Epidermal melanocyte (primary cell): ENCODE data around the gene TTLL12.
"Not testable (repeated sequence)": the region's sequence is repeated elsewhere in the genome, so short reads cannot be mapped to it uniquely, and the experiment has no call there.

ENCODE experiments used
- DNase-seq: peaks from one replicate; pipeline ENCODE4 v3.0.0; 2011; ENCODE audit warnings: low spot score; ENCODE audit not compliant: insufficient read length

TTLL12 gene

GRCh38 chr22:43156413-43156812 is 30.5 kb downstream of the TTLL12 start:
- no peak for DNase-seq

DNA sequence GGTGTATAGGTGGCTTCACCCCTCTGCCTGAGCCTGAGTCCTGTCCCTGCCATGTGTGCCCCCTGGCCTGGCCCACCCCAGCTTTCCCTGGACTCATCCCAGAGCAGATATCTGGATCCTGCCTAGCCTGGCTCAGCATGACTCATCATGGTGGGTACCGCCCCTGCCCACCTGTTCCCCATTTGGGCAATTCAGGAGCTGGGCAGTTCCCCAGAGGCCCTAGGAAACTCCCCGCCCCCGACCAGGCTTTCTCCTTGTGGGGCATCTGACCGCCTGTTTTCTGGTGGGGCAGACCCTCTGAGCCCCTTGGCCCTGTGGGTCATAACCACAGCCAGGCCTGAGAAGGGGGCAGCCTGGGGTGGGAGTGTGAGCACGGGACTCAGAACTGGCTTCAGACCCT is 31.1 kb downstream of the TTLL12 start:
- no peak for DNase-seq

GRCh38 chr22:43154887-43155536 is 31.9 kb downstream of the TTLL12 start:
- no peak for DNase-seq

DNA sequence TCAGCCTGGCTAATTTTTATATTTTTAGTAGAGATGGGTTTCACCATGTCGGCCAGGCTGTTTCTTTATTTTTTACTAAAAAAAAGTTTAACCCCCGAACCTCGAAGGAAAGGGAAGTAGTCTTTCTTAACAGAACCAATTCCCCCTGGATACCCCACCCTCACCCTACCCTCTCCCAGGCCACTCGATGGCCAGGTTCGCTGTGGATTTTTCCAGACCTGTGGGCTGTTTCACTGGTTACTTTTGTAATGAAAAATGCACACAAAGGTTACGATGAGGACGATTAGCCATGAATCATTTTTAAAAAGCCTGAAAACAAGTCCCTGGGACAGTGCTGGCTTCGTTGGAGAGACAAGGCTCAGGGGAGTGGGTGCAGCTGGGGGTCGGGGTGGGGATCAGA is 33.0 kb downstream of the TTLL12 start:
- DNase-seq: no peak

- peak; percentile 62 for DNase-seq
These were observed 34.4 kb downstream of the TTLL12 start for GRCh38 chr22:43152357-43153071.

- DNase-seq: no peak
These were observed 35.0 kb downstream of the TTLL12 start for GRCh38 chr22:43152003-43152356.

DNA sequence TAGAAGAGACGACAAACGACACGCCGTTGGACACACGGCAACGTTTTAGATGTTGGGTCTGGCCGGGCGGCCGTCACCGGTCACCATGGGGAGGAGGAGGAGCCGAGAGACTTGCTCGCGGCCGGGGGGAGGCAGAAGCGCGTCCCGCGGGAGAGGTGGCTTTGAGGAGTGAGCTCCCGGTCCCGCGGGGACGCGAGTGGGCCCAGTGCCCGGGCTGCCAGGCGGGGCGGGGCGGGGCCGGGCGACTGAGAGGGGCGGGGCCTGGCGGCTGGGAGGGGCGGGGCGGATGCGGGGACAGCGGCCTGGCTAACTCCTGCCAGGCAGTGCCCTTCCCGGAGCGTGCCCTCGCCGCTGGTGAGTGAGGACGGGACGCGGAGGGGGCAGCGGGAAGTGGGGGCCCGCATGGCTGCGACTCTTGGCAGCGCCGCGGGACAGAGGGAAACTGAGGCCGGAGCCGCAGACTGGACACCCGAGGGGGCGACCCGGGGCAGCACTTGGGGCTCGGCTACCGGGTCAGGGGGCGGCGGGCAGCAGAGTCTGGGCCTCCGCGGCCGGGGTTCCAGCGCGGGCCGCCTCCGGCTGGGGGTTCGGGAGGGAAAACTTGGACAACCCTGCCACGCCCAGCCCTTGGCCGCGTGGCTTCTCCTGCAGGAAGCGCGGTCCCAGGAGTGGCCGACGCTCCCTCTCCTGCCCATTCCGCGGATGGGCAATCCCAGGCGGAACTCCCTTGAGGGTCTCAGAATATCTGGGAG is 35.5 kb downstream of the TTLL12 start, which contains the start of gene TSPO:
Gene TSPO, plus strand, starts transcription at position 309 of the 752 bp plus-strand sequence. CDS start 7,680 bp downstream, outside the sequence.
- DNase-seq: peak; percentile 78

GRCh38 chr22:43150731-43151206 is 36.2 kb downstream of the TTLL12 start:
- no peak for DNase-seq

DNA sequence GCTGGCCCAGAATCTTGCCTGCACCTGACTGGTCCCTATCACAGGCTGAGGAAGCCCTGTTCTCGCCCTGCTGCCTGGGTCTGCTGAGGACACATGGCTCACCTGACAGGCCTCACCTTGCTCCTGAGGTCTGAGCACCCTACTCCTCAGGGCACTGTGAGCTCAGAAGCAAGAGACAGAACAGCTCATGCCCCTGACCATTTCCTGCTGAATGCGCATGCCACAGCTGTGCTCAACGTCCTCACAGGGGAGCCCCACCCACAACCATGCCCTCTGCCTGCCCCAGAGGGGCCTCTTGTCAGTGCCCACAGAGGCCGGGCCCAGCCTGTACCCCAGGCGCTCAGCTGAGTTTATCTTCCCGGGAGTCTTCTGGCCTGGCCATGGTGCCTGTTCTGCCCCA is 38.4 kb downstream of the TTLL12 start:
- no peak for DNase-seq

- DNase-seq: no peak
These were observed 39.1 kb downstream of the TTLL12 start for GRCh38 chr22:43147821-43148220.

DNA sequence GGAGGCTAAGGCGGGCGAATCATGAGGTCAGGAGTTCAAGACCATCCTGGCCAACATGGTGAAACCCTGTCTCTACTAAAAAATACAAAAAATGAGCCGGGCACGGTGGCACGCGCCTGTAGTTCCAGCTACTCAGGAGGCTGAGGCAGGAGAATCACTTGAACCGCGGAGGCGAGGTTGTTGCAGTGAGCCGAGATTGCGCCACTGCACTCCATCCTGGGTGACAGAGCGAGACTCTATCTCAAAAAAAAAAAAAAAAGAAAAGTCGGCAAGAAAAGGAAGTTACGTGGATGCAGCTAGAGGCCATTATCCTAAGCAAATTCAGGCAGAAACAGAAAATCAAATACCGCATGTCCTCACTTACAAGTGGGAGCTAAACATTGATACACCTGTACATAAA is 40.6 kb downstream of the TTLL12 start:
- not testable (repeated sequence) for DNase-seq

- DNase-seq: not testable (repeated sequence)
These were observed 41.6 kb downstream of the TTLL12 start for GRCh38 chr22:43145371-43145770.

- no peak for DNase-seq
These were observed 42.0 kb downstream of the TTLL12 start for GRCh38 chr22:43144949-43145348.

- DNase-seq: peak; percentile 84
These were observed 43.9 kb downstream of the TTLL12 start, which contains the start of gene MCAT for GRCh38 chr22:43142880-43143562. TSS of gene MCAT (minus strand) at chr22:43143398. CDS start at chr22:43143348, 50 bp downstream.

DNA sequence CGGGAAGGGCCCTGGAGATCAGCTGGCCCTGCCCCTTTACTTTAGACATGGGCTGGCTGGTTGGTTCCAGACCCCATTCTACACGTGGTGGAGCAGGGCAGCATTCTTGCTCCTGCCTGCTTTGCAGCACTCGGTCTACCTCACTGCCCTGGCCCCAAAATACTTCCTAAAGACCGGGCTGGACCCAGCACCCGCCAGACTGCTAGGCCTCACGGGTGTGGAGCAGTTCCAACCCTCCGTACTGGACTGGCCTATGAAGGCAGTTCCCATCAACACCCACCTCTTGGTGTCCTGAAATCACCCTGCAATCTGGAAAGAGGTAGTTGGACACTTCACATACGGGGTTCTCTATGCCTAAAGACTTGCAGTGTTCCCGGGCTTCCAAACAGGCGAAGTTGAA is 50.1 kb downstream of the TTLL12 start:
- no peak for DNase-seq

- DNase-seq: peak; percentile 62
These were observed 50.7 kb downstream of the TTLL12 start for GRCh38 chr22:43136255-43136654.

DNA sequence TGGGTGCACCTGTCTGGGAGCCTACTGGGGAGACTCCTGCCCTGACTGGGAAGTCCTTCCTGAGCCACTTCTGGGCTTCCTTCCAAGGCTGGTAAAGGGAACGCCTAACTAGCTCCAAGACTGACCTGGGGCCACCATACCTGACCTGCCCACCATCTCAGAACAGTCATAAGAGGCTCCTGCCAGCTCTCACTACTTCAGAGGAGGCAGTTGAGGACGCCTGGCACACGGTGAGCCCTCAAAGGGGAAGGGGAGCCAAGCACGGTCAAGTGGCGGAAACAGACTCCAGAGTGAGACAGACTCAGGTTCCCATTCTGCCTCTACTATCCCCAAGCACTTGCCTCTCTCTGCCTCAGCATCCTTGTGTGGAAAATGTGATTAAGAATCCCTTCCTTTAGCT is 51.4 kb downstream of the TTLL12 start:
- DNase-seq: no peak

- DNase-seq: no peak
These were observed 52.4 kb downstream of the TTLL12 start for GRCh38 chr22:43134553-43134952.

- DNase-seq: peak; percentile 73
These were observed 53.5 kb downstream of the TTLL12 start for GRCh38 chr22:43133401-43133800.

- DNase-seq: no peak
These were observed 55.0 kb downstream of the TTLL12 start for GRCh38 chr22:43131773-43132501.
